OCI-LY1 (cell line): Measurements from ENCODE around the gene PHAX.

Experiments
- EZH2 ChIP-seq: fragments of 200-600 bp; sonication (generic), shearing (Covaris generic); IDR thresholded peaks from 2 replicates; pipeline ENCODE4 v1.8.0; 2017; ENCODE audit warnings: borderline replicate concordance, mixed run types, mild to moderate bottlenecking, antibody characterized with exemption, low read length, moderate library complexity, mixed read lengths
- TF ChIP-seq, protein P1 (sequence below): fragments of 200-600 bp; sonication (generic), shearing (Covaris generic); IDR thresholded peaks from 2 replicates; pipeline ENCODE4 v1.5.1; 2017; ENCODE audit warnings: mild to moderate bottlenecking, antibody characterized with exemption, low read length, moderate library complexity, mixed read lengths

GRCh38 chr5:126589536-126590297 is 11.0 kb upstream of the PHAX start:
- TF ChIP-seq, protein P1, sequence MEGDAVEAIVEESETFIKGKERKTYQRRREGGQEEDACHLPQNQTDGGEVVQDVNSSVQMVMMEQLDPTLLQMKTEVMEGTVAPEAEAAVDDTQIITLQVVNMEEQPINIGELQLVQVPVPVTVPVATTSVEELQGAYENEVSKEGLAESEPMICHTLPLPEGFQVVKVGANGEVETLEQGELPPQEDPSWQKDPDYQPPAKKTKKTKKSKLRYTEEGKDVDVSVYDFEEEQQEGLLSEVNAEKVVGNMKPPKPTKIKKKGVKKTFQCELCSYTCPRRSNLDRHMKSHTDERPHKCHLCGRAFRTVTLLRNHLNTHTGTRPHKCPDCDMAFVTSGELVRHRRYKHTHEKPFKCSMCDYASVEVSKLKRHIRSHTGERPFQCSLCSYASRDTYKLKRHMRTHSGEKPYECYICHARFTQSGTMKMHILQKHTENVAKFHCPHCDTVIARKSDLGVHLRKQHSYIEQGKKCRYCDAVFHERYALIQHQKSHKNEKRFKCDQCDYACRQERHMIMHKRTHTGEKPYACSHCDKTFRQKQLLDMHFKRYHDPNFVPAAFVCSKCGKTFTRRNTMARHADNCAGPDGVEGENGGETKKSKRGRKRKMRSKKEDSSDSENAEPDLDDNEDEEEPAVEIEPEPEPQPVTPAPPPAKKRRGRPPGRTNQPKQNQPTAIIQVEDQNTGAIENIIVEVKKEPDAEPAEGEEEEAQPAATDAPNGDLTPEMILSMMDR, result no peak
- no peak for TF ChIP-seq EZH2
